ENCODE measurements around the gene CMBL.

DNA sequence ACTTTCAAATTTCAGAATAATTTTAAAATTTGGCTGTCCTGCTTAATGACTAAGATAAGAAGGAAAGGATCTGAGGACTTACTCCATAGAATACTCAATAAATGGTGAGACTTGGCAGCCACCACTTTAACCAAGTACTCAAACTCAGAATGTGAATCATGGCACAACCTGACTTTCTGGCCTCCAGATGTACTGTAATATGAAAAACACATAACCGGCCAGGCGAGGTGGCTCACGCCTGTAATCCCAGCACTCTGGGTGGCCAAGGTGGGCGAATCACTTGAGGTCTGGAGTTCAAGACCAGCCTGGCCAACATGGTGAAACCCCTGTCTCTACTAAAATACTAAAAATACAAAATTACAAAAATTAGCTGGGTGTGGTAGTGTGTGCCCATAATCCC is 35.8 kb upstream of the CMBL start:
- no peak for TF ChIP-seq PRMT3 (CRISPR knock-in tag; IDR thresholded peaks at IDR 0.05; ENCODE audit: borderline replicate concordance, low read depth)
- TF ChIP-seq ZNF562 (CRISPR knock-in tag; IDR thresholded peaks at IDR 0.05; ENCODE audit: borderline replicate concordance): no peak
- TF ChIP-seq MEF2D (CRISPR knock-in tag; IDR thresholded peaks at IDR 0.05): no peak
- no peak for TF ChIP-seq MTF1 (CRISPR knock-in tag; IDR thresholded peaks at IDR 0.05)
- TF ChIP-seq SIX1 (CRISPR knock-in tag; IDR thresholded peaks at IDR 0.05; ENCODE audit: borderline replicate concordance): no peak
- TF ChIP-seq, protein P1, sequence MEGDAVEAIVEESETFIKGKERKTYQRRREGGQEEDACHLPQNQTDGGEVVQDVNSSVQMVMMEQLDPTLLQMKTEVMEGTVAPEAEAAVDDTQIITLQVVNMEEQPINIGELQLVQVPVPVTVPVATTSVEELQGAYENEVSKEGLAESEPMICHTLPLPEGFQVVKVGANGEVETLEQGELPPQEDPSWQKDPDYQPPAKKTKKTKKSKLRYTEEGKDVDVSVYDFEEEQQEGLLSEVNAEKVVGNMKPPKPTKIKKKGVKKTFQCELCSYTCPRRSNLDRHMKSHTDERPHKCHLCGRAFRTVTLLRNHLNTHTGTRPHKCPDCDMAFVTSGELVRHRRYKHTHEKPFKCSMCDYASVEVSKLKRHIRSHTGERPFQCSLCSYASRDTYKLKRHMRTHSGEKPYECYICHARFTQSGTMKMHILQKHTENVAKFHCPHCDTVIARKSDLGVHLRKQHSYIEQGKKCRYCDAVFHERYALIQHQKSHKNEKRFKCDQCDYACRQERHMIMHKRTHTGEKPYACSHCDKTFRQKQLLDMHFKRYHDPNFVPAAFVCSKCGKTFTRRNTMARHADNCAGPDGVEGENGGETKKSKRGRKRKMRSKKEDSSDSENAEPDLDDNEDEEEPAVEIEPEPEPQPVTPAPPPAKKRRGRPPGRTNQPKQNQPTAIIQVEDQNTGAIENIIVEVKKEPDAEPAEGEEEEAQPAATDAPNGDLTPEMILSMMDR (CRISPR knock-in tag; IDR thresholded peaks at IDR 0.05): no peak
- TF ChIP-seq, protein P2, sequence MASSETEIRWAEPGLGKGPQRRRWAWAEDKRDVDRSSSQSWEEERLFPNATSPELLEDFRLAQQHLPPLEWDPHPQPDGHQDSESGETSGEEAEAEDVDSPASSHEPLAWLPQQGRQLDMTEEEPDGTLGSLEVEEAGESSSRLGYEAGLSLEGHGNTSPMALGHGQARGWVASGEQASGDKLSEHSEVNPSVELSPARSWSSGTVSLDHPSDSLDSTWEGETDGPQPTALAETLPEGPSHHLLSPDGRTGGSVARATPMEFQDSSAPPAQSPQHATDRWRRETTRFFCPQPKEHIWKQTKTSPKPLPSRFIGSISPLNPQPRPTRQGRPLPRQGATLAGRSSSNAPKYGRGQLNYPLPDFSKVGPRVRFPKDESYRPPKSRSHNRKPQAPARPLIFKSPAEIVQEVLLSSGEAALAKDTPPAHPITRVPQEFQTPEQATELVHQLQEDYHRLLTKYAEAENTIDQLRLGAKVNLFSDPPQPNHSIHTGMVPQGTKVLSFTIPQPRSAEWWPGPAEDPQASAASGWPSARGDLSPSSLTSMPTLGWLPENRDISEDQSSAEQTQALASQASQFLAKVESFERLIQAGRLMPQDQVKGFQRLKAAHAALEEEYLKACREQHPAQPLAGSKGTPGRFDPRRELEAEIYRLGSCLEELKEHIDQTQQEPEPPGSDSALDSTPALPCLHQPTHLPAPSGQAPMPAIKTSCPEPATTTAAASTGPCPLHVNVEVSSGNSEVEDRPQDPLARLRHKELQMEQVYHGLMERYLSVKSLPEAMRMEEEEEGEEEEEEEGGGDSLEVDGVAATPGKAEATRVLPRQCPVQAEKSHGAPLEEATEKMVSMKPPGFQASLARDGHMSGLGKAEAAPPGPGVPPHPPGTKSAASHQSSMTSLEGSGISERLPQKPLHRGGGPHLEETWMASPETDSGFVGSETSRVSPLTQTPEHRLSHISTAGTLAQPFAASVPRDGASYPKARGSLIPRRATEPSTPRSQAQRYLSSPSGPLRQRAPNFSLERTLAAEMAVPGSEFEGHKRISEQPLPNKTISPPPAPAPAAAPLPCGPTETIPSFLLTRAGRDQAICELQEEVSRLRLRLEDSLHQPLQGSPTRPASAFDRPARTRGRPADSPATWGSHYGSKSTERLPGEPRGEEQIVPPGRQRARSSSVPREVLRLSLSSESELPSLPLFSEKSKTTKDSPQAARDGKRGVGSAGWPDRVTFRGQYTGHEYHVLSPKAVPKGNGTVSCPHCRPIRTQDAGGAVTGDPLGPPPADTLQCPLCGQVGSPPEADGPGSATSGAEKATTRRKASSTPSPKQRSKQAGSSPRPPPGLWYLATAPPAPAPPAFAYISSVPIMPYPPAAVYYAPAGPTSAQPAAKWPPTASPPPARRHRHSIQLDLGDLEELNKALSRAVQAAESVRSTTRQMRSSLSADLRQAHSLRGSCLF (CRISPR knock-in tag; IDR thresholded peaks at IDR 0.05; ENCODE audit: borderline replicate concordance): no peak
- TF ChIP-seq ZBTB1 (CRISPR knock-in tag; IDR thresholded peaks at IDR 0.05; ENCODE audit: borderline replicate concordance): no peak

All from HepG2 (cell line).